ENCODE data around the gene TRDMT1.
"Not testable (repeated sequence)": the region's sequence is repeated elsewhere in the genome, so short reads cannot be mapped to it uniquely, and the experiment has no call there.

The TRDMT1 gene

GRCh38 chr10:17126327-17126726 is 75.1 kb downstream of the TRDMT1 start:
- no peak for DNase-seq

- no peak for DNase-seq
Measured at GRCh38 chr10:17125206-17125893, 76.1 kb downstream of the TRDMT1 start.

DNA sequence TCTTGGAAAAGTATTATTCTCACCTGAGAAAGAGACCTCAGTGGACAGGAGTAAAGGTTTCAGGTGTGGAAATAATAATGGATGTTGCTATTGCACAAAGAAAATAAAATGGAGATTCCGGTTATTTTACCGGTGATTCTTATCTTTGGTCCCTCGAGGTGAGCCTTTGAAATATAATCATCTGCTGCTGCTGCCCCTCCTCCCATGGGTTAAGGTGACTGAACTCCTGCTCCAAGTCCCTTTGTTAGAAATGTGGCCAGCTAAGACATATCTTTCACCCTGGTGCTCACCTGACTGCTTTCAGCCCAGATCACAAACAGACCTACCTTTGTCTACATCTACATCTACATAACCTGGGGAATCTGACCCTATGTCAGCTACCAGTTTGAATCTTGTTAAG is 77.5 kb downstream of the TRDMT1 start:
- DNase-seq, result no peak

- DNase-seq, result no peak
Measured at GRCh38 chr10:17122726-17123661, 78.5 kb downstream of the TRDMT1 start.

GRCh38 chr10:17122052-17122451 is 79.4 kb downstream of the TRDMT1 start:
- DNase-seq, result no peak

- DNase-seq, result no peak
Measured at GRCh38 chr10:17120694-17121093, 80.8 kb downstream of the TRDMT1 start.

GRCh38 chr10:17119845-17120244 is 81.6 kb downstream of the TRDMT1 start:
- DNase-seq, result no peak

DNA sequence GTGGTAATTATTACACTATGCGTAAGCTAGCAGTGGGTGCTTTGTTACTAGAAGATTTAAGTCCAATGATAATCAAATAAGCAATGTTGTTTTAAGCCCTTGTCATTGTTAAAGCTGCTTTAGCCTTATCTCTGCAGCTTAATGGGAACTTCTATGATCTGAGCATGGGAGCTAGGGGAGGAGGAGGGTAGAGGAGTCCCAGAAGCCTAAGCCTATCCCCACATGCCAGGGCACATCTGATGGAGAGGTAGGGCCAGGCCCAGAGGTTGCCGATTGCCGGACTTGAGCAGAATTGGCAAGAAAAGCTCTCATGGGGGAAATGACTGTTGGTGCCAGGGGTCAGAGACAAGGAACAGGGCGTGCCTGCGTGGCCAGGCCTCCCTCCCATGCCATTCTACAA is 85.3 kb downstream of the TRDMT1 start:
- no peak for DNase-seq

GRCh38 chr10:17115683-17116082 is 85.8 kb downstream of the TRDMT1 start:
- no peak for DNase-seq

DNA sequence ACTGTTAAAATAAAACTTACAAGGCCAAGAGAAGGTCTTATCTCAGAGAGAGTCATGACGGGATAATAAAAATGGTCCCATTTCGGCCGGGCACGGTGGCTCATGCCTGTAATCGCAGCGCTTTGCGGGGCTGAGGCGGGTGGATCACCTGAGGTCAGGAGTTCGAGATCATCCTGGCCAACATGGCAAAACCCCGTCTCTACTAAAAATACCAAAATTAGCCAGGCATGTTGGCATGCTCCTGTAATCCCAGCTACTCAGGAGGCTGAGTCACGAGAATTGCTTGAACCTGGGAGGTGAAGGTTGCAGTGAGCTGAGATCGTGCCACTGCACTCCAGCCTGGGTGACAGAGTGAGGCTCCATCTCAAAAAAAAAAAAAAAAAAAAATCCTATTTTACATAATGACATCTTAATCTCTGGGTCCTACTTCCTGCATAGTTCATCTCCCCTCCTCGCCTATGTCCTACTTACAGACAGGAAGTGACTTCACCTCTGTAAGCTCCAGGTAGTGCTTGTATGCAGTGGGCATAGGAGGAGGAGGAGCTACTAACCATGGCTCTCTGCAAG is 86.5 kb downstream of the TRDMT1 start:
- not testable (repeated sequence) for DNase-seq

GRCh38 chr10:17113889-17114540 is 87.5 kb downstream of the TRDMT1 start:
- DNase-seq, result no peak

GRCh38 chr10:17113346-17113745 is 88.1 kb downstream of the TRDMT1 start:
- DNase-seq, result no peak

GRCh38 chr10:17112566-17112965 is 88.9 kb downstream of the TRDMT1 start:
- no peak for DNase-seq

- no peak for DNase-seq
Measured at GRCh38 chr10:17109475-17110207, 91.8 kb downstream of the TRDMT1 start.

- DNase-seq, result no peak
Measured at GRCh38 chr10:17109046-17109445, 92.4 kb downstream of the TRDMT1 start.

DNA sequence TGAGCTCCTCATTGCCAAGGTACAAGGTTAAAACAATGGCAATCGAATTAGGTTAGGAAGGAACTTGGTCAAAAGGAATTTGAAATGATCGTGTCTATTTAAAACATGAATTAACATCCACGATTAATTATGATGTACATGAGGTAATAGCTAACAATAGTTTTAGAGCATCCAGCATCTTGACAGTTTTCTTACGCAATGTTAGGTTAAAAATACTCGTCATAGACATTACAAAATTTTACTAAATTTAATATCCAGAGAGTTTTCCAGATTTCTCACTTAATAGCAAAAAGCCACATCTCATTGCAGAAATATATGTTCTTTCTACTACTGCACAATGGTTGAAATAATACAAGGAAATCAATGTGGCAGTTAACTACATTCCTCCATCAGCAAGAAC is 94.5 kb downstream of the TRDMT1 start:
- no peak for DNase-seq

DNA sequence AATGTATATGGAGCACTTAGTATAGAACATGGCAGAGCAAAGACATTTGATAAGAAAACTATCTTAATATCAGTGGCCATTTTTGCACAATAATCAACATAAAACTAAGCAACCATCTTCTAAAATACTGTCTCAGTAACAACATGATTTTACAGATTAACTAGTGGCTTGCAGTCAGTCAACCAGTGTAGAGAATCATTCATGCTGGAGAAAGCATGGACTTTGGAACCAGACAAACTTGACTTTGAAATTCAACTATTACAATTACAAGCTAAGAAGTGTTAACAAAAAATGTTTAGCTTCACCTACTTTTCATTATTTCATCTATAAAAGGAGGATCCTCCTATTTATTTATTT is 99.6 kb downstream of the TRDMT1 start:
- DNase-seq, result no peak

DNA sequence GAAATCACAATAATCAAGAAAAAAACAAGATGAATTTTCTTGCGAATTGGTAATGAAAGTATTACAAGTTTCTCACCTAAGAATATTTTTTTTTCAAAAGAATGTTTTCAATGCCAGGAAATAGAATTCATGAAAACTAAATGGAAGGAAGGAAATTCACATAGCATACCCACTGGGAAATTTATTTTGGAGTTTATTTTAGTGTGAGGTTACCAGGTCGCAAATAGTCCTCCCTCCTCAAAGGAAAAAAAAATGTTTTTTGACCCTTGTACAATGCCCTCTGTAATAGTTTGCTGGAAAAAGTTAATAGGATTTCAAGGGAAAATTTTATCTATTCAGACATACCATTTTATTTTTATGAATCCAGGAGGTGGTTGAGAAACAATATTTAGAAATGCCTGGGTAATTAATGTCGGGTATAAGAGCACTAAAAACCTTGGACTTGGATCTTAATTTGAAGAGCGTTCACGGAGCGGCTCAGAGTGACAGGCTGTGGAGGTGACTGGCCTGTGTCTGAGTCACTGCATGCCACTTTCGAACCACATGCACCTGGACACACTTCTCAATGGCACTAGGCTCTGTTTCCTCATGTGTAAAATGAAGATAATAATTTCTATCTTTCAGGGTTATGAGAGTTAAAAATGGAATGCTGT is 100.1 kb downstream of the TRDMT1 start:
- DNase-seq, result no peak

DNA sequence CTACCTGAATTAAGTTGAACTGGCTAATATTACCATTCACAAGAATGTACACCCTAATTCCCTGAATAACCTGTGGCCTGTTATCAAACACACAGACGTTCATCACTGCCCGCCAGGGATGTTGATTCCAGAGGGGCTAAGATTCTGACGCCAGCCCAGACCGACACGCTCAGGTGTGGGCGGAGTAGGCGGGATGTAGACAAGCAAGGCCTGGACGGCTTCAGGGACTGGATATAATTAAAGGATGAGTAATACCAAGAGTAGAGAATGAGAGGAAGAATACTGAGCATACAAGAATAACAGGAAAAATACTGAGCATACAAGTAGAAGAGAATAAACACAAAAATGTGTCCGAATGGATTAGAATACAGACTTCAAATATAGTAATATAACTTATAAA is 100.9 kb downstream of the TRDMT1 start:
- no peak for DNase-seq

DNA sequence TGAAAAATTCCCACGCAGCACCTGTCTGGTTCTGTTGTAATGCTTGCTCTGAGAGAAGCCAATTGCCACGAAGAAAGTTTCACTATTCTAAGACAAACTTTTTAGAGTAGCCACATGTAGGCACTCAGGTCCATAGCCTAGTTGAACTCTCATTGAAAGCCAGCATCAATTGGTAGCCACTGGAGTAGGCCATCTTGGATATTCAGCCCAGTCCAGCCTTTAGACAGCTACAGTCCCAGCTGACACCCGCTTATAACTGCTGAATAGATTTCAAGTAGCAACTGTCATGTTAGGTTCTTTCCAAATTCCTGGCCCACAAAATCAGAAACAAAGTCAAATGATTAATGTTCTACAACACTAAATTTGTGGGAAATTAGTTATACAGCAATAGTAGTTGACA is 103.5 kb downstream of the TRDMT1 start:
- DNase-seq, result no peak

Measured in CD4-positive, alpha-beta T cell treated with Interleukin-15 for 1 hour (primary cell).